Loucy (cell line): ENCODE data around the gene FAM171A2.
A peak's percentile ranks its signal among the peaks of the same experiment; 100 is the strongest.

Experiments
- H2AFZ ChIP-seq: fragments of 200-600 bp; sonication (generic); 2 replicates; pipeline ENCODE4 v1.6.0; 2016; ENCODE audit warnings: antibody characterized with exemption, mild to moderate bottlenecking, low read length, moderate library complexity
- H3F3A ChIP-seq: fragments of 200-600 bp; 2 replicates; pipeline ENCODE4 v1.6.0; 2016; ENCODE audit warnings: antibody characterized with exemption, low read depth, mild to moderate bottlenecking
- H3K27me3 ChIP-seq: fragments of 200-600 bp; sonication (generic); 2 replicates; pipeline ENCODE4 v1.6.1; 2014; ENCODE audit warnings: low read length, mild to moderate bottlenecking; ENCODE audit not compliant: insufficient read depth, poor library complexity, severe bottlenecking
- H3K36me3 ChIP-seq: fragments of 200-600 bp; sonication (generic); 2 replicates; pipeline ENCODE4 v1.6.1; 2016; ENCODE audit warnings: low read length; ENCODE audit not compliant: insufficient read depth
- H3K4me1 ChIP-seq: fragments of 200-600 bp; sonication (generic); 2 replicates; pipeline ENCODE4 v1.5.1; 2014; ENCODE audit warnings: low read length, mild to moderate bottlenecking; ENCODE audit not compliant: insufficient read depth, poor library complexity, severe bottlenecking
- H3K4me2 ChIP-seq: fragments of 200-600 bp; sonication (generic); 2 replicates; pipeline ENCODE4 v1.6.0; 2014; ENCODE audit warnings: antibody characterized with exemption, low read length, low read depth, mild to moderate bottlenecking; ENCODE audit not compliant: poor library complexity, severe bottlenecking
- H3K4me3 ChIP-seq: fragments of 200-600 bp; sonication (generic); 2 replicates; pipeline ENCODE4 v1.5.1; 2014; ENCODE audit warnings: low read length, mild to moderate bottlenecking, mixed read lengths; ENCODE audit not compliant: poor library complexity, severe bottlenecking
- H3K79me2 ChIP-seq: fragments of 200-600 bp; sonication (generic); 2 replicates; pipeline ENCODE4 v1.6.1; 2014; ENCODE audit warnings: low read length; ENCODE audit not compliant: insufficient read depth
- H3K9ac ChIP-seq: fragments of 200-600 bp; sonication (generic); 2 replicates; pipeline ENCODE4 v1.6.0; 2014; ENCODE audit warnings: mild to moderate bottlenecking, low read depth, low read length, moderate library complexity; ENCODE audit not compliant: poor library complexity, severe bottlenecking
- H3K9me2 ChIP-seq: fragments of 200-600 bp; sonication (generic); replicated peaks from 2 replicates; pipeline ENCODE4 v1.6.1; 2016; ENCODE audit warnings: low read depth, low read length, mixed read lengths
- H3K9me3 ChIP-seq: fragments of 200-600 bp; sonication (generic); 2 replicates; pipeline ENCODE4 v1.6.1; 2014; ENCODE audit warnings: mild to moderate bottlenecking, antibody characterized with exemption, low read length, low read depth; ENCODE audit not compliant: insufficient read depth
- H4K20me1 ChIP-seq: fragments of 200-600 bp; sonication (generic); 2 replicates; pipeline ENCODE4 v1.6.0; 2014; ENCODE audit warnings: antibody characterized with exemption, low read length, mild to moderate bottlenecking; ENCODE audit not compliant: insufficient read depth, poor library complexity, severe bottlenecking
- EZH2phosphoT487 ChIP-seq: fragments of 200-600 bp; IDR thresholded peaks from 2 replicates; pipeline ENCODE4 v1.6.1; 2018; ENCODE audit warnings: antibody characterized with exemption, mild to moderate bottlenecking, moderate library complexity, borderline replicate concordance
- TF ChIP-seq, protein P1 (sequence below): fragments of 200-600 bp; sonication (generic); conservative IDR thresholded peaks from 2 replicates; pipeline ENCODE4 v1.5.1; 2014; ENCODE audit warnings: mild to moderate bottlenecking, antibody characterized with exemption, low read length

FAM171A2 gene

DNA sequence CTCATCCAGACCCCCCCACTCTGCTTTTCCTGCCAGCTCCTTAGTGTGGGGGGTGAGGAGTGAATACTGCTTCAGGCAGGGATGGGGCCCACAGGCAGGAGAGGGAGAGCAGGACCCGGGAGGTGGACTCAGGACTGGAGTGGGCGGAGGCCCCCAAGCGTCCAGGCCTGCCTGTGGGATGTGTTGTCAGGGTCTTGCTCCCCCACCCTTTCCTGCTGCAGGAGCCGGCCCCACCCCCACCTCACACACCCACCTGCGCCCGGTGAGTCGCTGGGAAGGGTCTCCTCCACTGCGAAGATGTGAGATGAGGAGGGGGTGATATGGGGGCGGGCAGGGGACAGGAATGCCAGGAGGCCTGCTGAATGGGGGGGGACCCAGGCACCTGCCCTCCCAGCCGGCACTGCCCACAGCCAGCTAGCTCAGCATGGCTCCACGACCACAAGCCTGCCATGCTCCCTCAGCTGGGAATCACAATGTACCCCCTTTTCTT, 1.1 kb downstream of the FAM171A2 start:
- no peaks in the 10 kb centered on the region for H3K36me3 ChIP-seq
- H2AFZ ChIP-seq = no peak overlapping the region
- peak overlapping the region; percentile 87 for H3K9ac ChIP-seq
- no peaks in the 10 kb centered on the region for H4K20me1 ChIP-seq
- peak overlapping the region; percentile 89 for H3K4me2 ChIP-seq
- H3F3A ChIP-seq = no peaks in the 10 kb centered on the region
- peak overlapping the region; percentile 90 for H3K4me3 ChIP-seq
- H3K4me1 ChIP-seq = peaks cover 10% of the 10 kb centered on the region
- TF ChIP-seq EZH2phosphoT487 = no peak
- TF ChIP-seq, protein P1, sequence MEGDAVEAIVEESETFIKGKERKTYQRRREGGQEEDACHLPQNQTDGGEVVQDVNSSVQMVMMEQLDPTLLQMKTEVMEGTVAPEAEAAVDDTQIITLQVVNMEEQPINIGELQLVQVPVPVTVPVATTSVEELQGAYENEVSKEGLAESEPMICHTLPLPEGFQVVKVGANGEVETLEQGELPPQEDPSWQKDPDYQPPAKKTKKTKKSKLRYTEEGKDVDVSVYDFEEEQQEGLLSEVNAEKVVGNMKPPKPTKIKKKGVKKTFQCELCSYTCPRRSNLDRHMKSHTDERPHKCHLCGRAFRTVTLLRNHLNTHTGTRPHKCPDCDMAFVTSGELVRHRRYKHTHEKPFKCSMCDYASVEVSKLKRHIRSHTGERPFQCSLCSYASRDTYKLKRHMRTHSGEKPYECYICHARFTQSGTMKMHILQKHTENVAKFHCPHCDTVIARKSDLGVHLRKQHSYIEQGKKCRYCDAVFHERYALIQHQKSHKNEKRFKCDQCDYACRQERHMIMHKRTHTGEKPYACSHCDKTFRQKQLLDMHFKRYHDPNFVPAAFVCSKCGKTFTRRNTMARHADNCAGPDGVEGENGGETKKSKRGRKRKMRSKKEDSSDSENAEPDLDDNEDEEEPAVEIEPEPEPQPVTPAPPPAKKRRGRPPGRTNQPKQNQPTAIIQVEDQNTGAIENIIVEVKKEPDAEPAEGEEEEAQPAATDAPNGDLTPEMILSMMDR = no peak
- H3K79me2 ChIP-seq = peaks cover 4% of the 10 kb centered on the region; the same call in 1 of the 2 replicates
- H3K27me3 ChIP-seq = no peaks in the 10 kb centered on the region
- no peaks in the 10 kb centered on the region for H3K9me3 ChIP-seq
- H3K9me2 ChIP-seq = no peaks in the 10 kb centered on the region

DNA sequence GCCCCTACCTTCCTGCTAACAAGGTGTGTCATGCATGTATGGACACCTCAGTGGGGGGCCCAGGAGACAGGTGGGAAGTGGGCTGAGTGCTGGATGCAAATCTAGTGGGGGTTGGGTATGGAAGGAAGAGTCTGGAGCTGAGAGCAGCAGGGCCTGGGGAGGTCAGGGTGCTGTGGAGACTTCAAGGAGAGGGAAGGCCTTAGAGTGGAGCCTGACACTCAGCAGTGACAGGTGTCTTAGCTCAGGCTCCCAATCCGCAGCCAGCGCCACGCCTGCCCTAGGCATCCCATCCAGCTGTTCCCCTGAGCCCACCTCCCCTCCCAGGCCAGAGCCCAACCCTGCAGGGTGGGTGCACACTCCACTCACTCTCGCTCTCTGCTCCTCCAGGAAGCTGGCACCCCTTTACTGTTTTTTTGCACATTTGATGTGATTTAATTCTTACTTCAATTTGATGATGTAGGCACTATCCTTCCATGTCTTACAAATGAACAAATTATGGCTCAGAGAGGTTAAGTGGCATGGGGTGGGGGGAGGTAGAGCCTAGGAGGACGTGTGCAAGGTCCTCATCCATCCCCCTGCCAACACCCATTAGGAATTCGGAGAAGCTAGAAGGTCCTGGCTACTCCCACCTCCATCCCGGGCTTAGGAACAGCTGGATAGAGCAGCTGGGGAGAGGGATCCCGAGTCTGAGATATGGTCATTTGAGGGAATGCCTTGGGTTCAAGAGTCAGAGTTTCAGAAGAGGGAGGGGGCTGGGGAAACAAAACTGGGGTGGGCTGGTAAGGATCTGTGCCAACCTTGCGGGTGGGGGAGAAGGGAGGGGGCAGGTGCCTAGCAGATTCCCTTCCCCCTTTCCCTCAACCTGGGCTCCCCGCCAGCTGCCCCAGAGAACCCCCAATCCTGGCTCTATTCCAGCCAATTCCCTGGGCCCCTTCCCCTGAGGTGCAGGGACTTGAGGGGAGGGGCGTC, 2.1 kb downstream of the FAM171A2 start:
- Histone ChIP-seq H3K9ac (no peak overlapping the region), H3K79me2 (peaks cover 4% of the 10 kb centered on the region; the same call in 1 of the 2 replicates), H3K9me3 (no peaks in the 10 kb centered on the region), H3K9me2 (no peaks in the 10 kb centered on the region), H3K4me1 (peaks cover 10% of the 10 kb centered on the region), H2AFZ (no peak overlapping the region), H3F3A (no peaks in the 10 kb centered on the region), H3K27me3 (no peaks in the 10 kb centered on the region), H3K36me3 (no peaks in the 10 kb centered on the region), H3K4me3 (no peak overlapping the region), H3K4me2 (peak overlapping the region; percentile 89), H4K20me1 (no peaks in the 10 kb centered on the region)
- no peak for TF ChIP-seq EZH2phosphoT487
- TF ChIP-seq, protein P1 = no peak

DNA sequence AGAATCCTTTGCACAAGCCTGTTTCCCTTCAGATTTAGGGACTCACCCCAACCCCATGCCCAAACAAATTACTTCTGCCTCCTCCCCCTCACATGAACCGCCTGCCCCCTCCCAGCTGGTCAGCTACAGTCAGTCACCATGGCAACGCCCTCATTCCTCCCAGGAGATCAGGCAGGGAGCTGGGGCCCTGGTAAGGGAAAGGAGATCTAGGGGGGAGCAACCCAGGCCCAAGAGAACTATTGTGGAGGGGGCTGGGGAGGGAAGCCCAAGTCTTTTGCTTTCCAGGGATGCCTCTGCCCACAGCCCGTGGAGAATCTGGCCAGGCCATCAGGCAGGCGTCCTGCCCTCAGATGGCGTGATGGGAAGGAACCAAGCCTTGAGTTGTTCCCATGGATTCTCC, 2.8 kb downstream of the FAM171A2 start:
- Histone ChIP-seq H4K20me1 (no peaks in the 10 kb centered on the region), H3K79me2 (peaks cover 4% of the 10 kb centered on the region; the same call in 1 of the 2 replicates), H3K4me2 (no peak overlapping the region), H3K27me3 (no peaks in the 10 kb centered on the region), H3K4me3 (no peak overlapping the region), H3K9me3 (no peaks in the 10 kb centered on the region), H2AFZ (no peak overlapping the region), H3K4me1 (peaks cover 10% of the 10 kb centered on the region), H3K9ac (no peak overlapping the region), H3F3A (no peaks in the 10 kb centered on the region), H3K9me2 (no peaks in the 10 kb centered on the region), H3K36me3 (no peaks in the 10 kb centered on the region)
- TF ChIP-seq EZH2phosphoT487 = no peak
- TF ChIP-seq, protein P1 = no peak
